OCI-LY3 (cell line): ENCODE measurements around the gene TYSND1.
A peak's percentile ranks its signal among the peaks of the same experiment; 100 is the strongest.

Experiments
- H2AFZ ChIP-seq: fragments of 200-600, 300-600 bp; shearing (Covaris generic); 2 replicates; pipeline ENCODE4 v1.6.0; 2014; ENCODE audit warnings: antibody characterized with exemption, low read depth, low read length
- H3K27ac ChIP-seq: fragments of 200-600, 300-600 bp; sonication (generic); 2 replicates; pipeline ENCODE4 v1.5.1; 2014; ENCODE audit warnings: mild to moderate bottlenecking, low read length, moderate library complexity, mixed read lengths
- H3K27me3 ChIP-seq: fragments of 200-600, 300-600 bp; sonication (generic); 2 replicates; pipeline ENCODE4 v1.6.1; 2014; ENCODE audit warnings: low read depth, low read length, mixed read lengths
- H3K36me3 ChIP-seq: fragments of 200-600, 300-600 bp; sonication (generic); replicated peaks from 2 replicates; pipeline ENCODE3; 2014; ENCODE audit warnings: low read depth, low read length, mixed read lengths
- H3K4me1 ChIP-seq: fragments of 300-600, 200-600 bp; sonication (generic); 2 replicates; pipeline ENCODE4 v1.6.1; 2014; ENCODE audit warnings: low read length, mixed read lengths
- H3K4me2 ChIP-seq: fragments of 200-600, 300-600 bp; sonication (generic); 2 replicates; pipeline ENCODE4 v1.6.1; 2014; ENCODE audit warnings: low read length, mixed read lengths
- H3K4me3 ChIP-seq: fragments of 300-600, 200-600 bp; sonication (generic); 2 replicates; pipeline ENCODE4 v1.5.1; 2014; ENCODE audit warnings: antibody characterized with exemption, mild to moderate bottlenecking, low read length, moderate library complexity
- H3K79me2 ChIP-seq: fragments of 300-600, 200-600 bp; shearing (Covaris generic); 2 replicates; pipeline ENCODE4 v1.6.1; 2014; ENCODE audit warnings: mild to moderate bottlenecking, low read length, mixed read lengths
- H3K9ac ChIP-seq: fragments of 300-600, 200-600 bp; shearing (Covaris generic); 2 replicates; pipeline ENCODE4 v1.6.0; 2014; ENCODE audit warnings: mild to moderate bottlenecking, low read length, moderate library complexity
- H3K9me3 ChIP-seq: fragments of 200-600, 300-600 bp; shearing (Covaris generic); 2 replicates; pipeline ENCODE4 v1.6.1; 2014; ENCODE audit warnings: low read length, mixed read lengths; ENCODE audit not compliant: insufficient read depth
- H4K20me1 ChIP-seq: fragments of 200-600, 300-600 bp; sonication (generic); 2 replicates; pipeline ENCODE4 v1.6.1; 2016; ENCODE audit warnings: low read length, mixed read lengths; ENCODE audit not compliant: insufficient read depth
- CTCF ChIP-seq: fragments of 200-600, 300-600 bp; sonication (generic); IDR thresholded peaks from 2 replicates; pipeline ENCODE4 v1.5.1; 2014; ENCODE audit warnings: antibody characterized with exemption, low read length, low read depth
- EZH2phosphoT487 ChIP-seq: fragments of 200-600 bp; shearing (Covaris generic); IDR thresholded peaks from 2 replicates; pipeline ENCODE4 v1.6.1; 2018; ENCODE audit warnings: antibody characterized with exemption, mixed run types, low read depth

Gene TYSND1

DNA sequence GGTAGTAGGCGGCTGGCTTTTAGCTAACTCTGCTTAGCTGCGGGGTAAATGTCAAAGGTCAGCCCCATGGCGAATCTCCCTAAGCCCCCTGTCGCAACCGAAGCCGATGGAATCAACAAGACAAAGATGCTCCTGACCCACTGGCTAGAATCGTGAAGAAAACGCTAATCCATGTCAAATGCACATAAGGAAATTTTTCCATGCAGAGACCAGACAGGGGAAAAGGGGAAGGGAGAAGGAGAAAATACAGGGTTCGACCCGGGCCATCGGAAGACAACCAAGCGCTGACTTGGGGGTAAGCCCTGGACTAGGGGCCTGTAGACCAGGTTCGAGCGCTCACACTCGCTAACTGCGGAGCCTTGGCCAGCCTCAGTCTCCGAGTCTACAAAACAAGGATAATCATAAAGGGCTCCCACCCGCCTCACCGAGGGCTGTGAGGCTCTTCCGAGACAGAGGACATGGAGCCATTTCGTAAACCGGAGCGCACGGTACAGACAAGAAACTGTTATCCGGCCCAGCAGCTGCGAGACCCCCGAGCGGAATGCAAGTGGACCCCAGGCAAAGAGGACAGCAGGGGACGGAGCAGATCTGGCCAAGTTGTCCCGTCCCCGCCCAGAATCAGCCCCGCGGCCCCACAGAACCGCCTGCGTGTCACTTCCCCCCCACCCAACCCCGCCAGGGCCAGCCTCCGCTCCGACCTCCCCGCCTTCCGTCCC is 23.3 kb upstream of the TYSND1 start:
- H3K27me3 ChIP-seq, result no peaks in the 10 kb centered on the region
- H3K27ac ChIP-seq, result no peak overlapping the region

GRCh38 chr10:70169011-70169410 is 22.5 kb upstream of the TYSND1 start:
- H3K27ac ChIP-seq, result no peak overlapping the region
- H3K4me1 ChIP-seq, result peaks cover 17% of the 10 kb centered on the region
- H2AFZ ChIP-seq, result no peak overlapping the region
- H3K36me3 ChIP-seq, result peaks cover 3% of the 10 kb centered on the region
- H3K4me2 ChIP-seq, result peak overlapping the region; percentile 93
- H3K27me3 ChIP-seq, result no peaks in the 10 kb centered on the region
- TF ChIP-seq CTCF (no peak), EZH2phosphoT487 (no peak)
- peak overlapping the region; percentile 82 for H3K9ac ChIP-seq
- H3K4me3 ChIP-seq, result peak overlapping the region; percentile 96
- no peaks in the 10 kb centered on the region for H3K9me3 ChIP-seq
- peaks cover 62% of the 10 kb centered on the region for H3K79me2 ChIP-seq
- H4K20me1 ChIP-seq, result peaks cover 44% of the 10 kb centered on the region

More for the DNA sequence above, 23.3 kb upstream of the TYSND1 start:
- peaks cover 21% of the 10 kb centered on the region for H3K4me1 ChIP-seq
- peak overlapping the region; percentile 82 for H3K9ac ChIP-seq
- H3K36me3 ChIP-seq, result peaks cover 3% of the 10 kb centered on the region
- peaks cover 40% of the 10 kb centered on the region for H4K20me1 ChIP-seq
- TF ChIP-seq CTCF, result no peak
- no peak for TF ChIP-seq EZH2phosphoT487
- no peak overlapping the region for H2AFZ ChIP-seq
- peaks cover 54% of the 10 kb centered on the region for H3K79me2 ChIP-seq
- H3K9me3 ChIP-seq, result no peaks in the 10 kb centered on the region
- peak overlapping the region; percentile 93 for H3K4me2 ChIP-seq
- peak overlapping the region; percentile 96 for H3K4me3 ChIP-seq

DNA sequence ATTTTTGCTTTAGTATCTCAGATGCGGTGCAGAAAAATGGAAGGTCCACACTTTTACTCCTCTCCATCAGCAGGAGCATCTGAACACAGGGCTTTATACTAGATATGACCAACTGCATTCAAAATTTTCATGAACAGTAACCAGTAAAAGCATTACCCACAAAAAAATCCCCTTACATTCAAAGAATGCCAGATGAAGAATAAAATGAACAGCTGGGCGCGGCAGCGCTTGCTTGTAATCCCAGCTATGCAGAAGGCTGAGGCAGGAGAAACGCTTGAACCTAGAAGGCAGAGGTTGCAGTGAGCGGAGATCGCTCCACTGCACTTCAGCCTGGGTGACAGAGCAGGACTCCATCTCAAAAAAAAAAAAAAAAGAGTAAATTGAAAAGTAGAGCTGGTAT is 20.7 kb upstream of the TYSND1 start:
- TF ChIP-seq EZH2phosphoT487, result no peak
- no peak for TF ChIP-seq CTCF
- H3K9me3 ChIP-seq, result no peaks in the 10 kb centered on the region
- no peak overlapping the region for H3K9ac ChIP-seq
- H3K27ac ChIP-seq, result no peak overlapping the region
- H3K4me2 ChIP-seq, result no peak overlapping the region
- peaks cover 78% of the 10 kb centered on the region for H3K79me2 ChIP-seq
- peaks cover 3% of the 10 kb centered on the region for H3K36me3 ChIP-seq
- no peak overlapping the region for H2AFZ ChIP-seq
- H3K4me3 ChIP-seq, result no peak overlapping the region
- peaks cover 27% of the 10 kb centered on the region for H3K4me1 ChIP-seq
- H3K27me3 ChIP-seq, result no peaks in the 10 kb centered on the region
- peaks cover 59% of the 10 kb centered on the region for H4K20me1 ChIP-seq

- no peak for TF ChIP-seq CTCF
- no peak for TF ChIP-seq EZH2phosphoT487
- Histone ChIP-seq H3K9me3 (no peaks in the 10 kb centered on the region), H3K9ac (no peak overlapping the region), H3K4me3 (no peak overlapping the region), H3K27ac (no peak overlapping the region), H3K4me2 (no peak overlapping the region), H3K27me3 (no peaks in the 10 kb centered on the region), H3K4me1 (peaks cover 27% of the 10 kb centered on the region), H3K36me3 (peaks cover 4% of the 10 kb centered on the region), H3K79me2 (peaks cover 86% of the 10 kb centered on the region), H4K20me1 (peaks cover 67% of the 10 kb centered on the region), H2AFZ (no peak overlapping the region)
Measured at GRCh38 chr10:70166394-70166793, 19.9 kb upstream of the TYSND1 start.
